Large intestine (tissue), 12 donors: Measurements from ENCODE around the gene STK26. TPM values are rescaled to one million over a fixed set of nuclear protein-coding genes. Genes with fewer than 3 reads are reported as not detected.

ENCODE experiments used
- DNase-seq, 2 donors: peaks; one replicate each; pipeline versions ENCODE4 v3.0.0 to v3.0.0-alpha.2; 2013
- H3K27ac ChIP-seq: one replicate; pipeline ENCODE4 v1.5.1; 2013; ENCODE audit warnings: low read length
- H3K27me3 ChIP-seq: 2 replicates; pipeline ENCODE4 v1.6.1; 2013; ENCODE audit warnings: low read length; ENCODE audit not compliant: control insufficient read depth, insufficient read depth
- H3K36me3 ChIP-seq: 2 replicates; pipeline ENCODE4 v1.6.1; 2013; ENCODE audit warnings: low read length; ENCODE audit not compliant: control insufficient read depth, insufficient read depth
- H3K4me1 ChIP-seq: one replicate; pipeline ENCODE4 v1.6.1; 2013; ENCODE audit warnings: low read length; ENCODE audit not compliant: control insufficient read depth, insufficient read depth
- H3K4me3 ChIP-seq: one replicate; pipeline ENCODE4 v1.5.1; 2013; ENCODE audit warnings: low read length
- H3K9me3 ChIP-seq: one replicate; pipeline ENCODE4 v1.6.1; 2013; ENCODE audit warnings: mild to moderate bottlenecking, low read depth, low read length, moderate library complexity; ENCODE audit not compliant: control insufficient read depth
- WGBS: methylation state at CpG from one replicate; pipeline ENCODE4 v1.1.5; 2013; ENCODE audit warnings: low lambda C conversion rate; ENCODE audit not compliant: insufficient coverage; 5-methylcytosine and 5-hydroxymethylcytosine counted together
- long read RNA-seq, 11 donors: transcript quantifications; one replicate each; lab custom pipeline, GENCODE V29; 2026
- polyA plus RNA-seq: library from polyadenylated mRNA; unstranded; fragments of 120-200 nt; gene quantifications from one replicate; pipeline ENCODE4 v1.2.1, GENCODE V29; 2013

STK26 gene
- polyA plus RNA-seq = 9.4 TPM
- long read RNA-seq, donor 1 = 0 reads
- long read RNA-seq, donor 2, partial matches to known transcripts = 0 of 2 reads
- long read RNA-seq, donor 2, other reads (novel, unspliced or antisense) = 0 of 2 reads
- long read RNA-seq, donor 3, partial matches to known transcripts = 0 of 2 reads
- long read RNA-seq, donor 3, other reads (novel, unspliced or antisense) = 0 of 2 reads
- long read RNA-seq, donor 4, partial matches to known transcripts = 0 of 1 reads
- long read RNA-seq, donor 4, other reads (novel, unspliced or antisense) = 0 of 1 reads
- long read RNA-seq, donor 5 = 0 reads
- long read RNA-seq, donor 6, partial matches to known transcripts = 0 of 3 reads
- long read RNA-seq, donor 6, other reads (novel, unspliced or antisense) = 0 of 3 reads
- long read RNA-seq, donor 7, partial matches to known transcripts = 0 of 1 reads
- long read RNA-seq, donor 7, other reads (novel, unspliced or antisense) = 0 of 1 reads
- long read RNA-seq, donor 8 = 0 reads
- long read RNA-seq, donor 9 = 0 reads
- long read RNA-seq, donor 10, partial matches to known transcripts = 0 of 2 reads
- long read RNA-seq, donor 10, other reads (novel, unspliced or antisense) = 0 of 2 reads
- long read RNA-seq, donor 11, partial matches to known transcripts = 0 of 2 reads
- long read RNA-seq, donor 11, other reads (novel, unspliced or antisense) = 0 of 2 reads

GRCh38 chrX:132022967-132023895 lies at the start of gene STK26:
Gene STK26, plus strand, starts transcription at chrX:132023302. Its CDS starts 316 bp downstream, at chrX:132023618.
- Histone ChIP-seq H3K4me1 (peaks cover 3% of the 10 kb centered on the region), H3K27ac (peak within 1 kb of the TSS; percentile 8), H3K4me3 (peak within 1 kb of the TSS; percentile 64), H3K27me3 (no peaks in the 10 kb centered on the region), H3K36me3 (no peaks in the 10 kb centered on the region), H3K9me3 (no peaks in the 10 kb centered on the region)
- no CpG with 5 or more reads among the region's 73 CpGs for WGBS
- DNase-seq = peak; percentile 36 to 60

GRCh38 chrX:131975851-131976250 lies 47.3 kb upstream of the STK26 start:
- H3K27me3 ChIP-seq = no peaks in the 10 kb centered on the region
- no peaks in the 10 kb centered on the region for H3K9me3 ChIP-seq
- no peak overlapping the region for H3K27ac ChIP-seq
- H3K36me3 ChIP-seq = no peaks in the 10 kb centered on the region
- no peak for DNase-seq
- no CpG with 5 or more reads among the region's 2 CpGs for WGBS
- no peak overlapping the region for H3K4me3 ChIP-seq
- no peaks in the 10 kb centered on the region for H3K4me1 ChIP-seq

- no peak for DNase-seq
- WGBS = no CpG with 5 or more reads among the region's 3 CpGs
- no peak overlapping the region for H3K4me3 ChIP-seq
- no peaks in the 10 kb centered on the region for H3K9me3 ChIP-seq
- H3K36me3 ChIP-seq = no peaks in the 10 kb centered on the region
- no peaks in the 10 kb centered on the region for H3K4me1 ChIP-seq
- no peak overlapping the region for H3K27ac ChIP-seq
- H3K27me3 ChIP-seq = no peaks in the 10 kb centered on the region
Measured at GRCh38 chrX:131977619-131978018, 45.5 kb upstream of the STK26 start.

- Histone ChIP-seq H3K4me3 (no peak overlapping the region), H3K27me3 (no peaks in the 10 kb centered on the region), H3K27ac (no peak overlapping the region), H3K4me1 (no peaks in the 10 kb centered on the region), H3K9me3 (no peaks in the 10 kb centered on the region), H3K36me3 (no peaks in the 10 kb centered on the region)
- DNase-seq = no peak
Measured at GRCh38 chrX:131979116-131979515, 44.0 kb upstream of the STK26 start.

- no peak for DNase-seq
- H3K27me3 ChIP-seq = no peaks in the 10 kb centered on the region
- no peak overlapping the region for H3K27ac ChIP-seq
- no peaks in the 10 kb centered on the region for H3K9me3 ChIP-seq
- H3K4me1 ChIP-seq = no peaks in the 10 kb centered on the region
- no peak overlapping the region for H3K4me3 ChIP-seq
- no CpG with 5 or more reads among the region's 4 CpGs for WGBS
- H3K36me3 ChIP-seq = no peaks in the 10 kb centered on the region
Measured at GRCh38 chrX:131985526-131986049, 37.5 kb upstream of the STK26 start.

- H3K27me3 ChIP-seq = no peaks in the 10 kb centered on the region
- no peak overlapping the region for H3K4me3 ChIP-seq
- H3K9me3 ChIP-seq = no peaks in the 10 kb centered on the region
- no peaks in the 10 kb centered on the region for H3K36me3 ChIP-seq
- H3K4me1 ChIP-seq = no peaks in the 10 kb centered on the region
- WGBS = 20% methylated on average over 1 of the region's 5 CpGs
- peak in 1 of 2 donors; percentile 1 for DNase-seq
- H3K27ac ChIP-seq = no peak overlapping the region
Measured at GRCh38 chrX:131987252-131987651, 35.9 kb upstream of the STK26 start.

GRCh38 chrX:131988236-131988635 lies 34.9 kb upstream of the STK26 start:
- Histone ChIP-seq H3K4me1 (no peaks in the 10 kb centered on the region), H3K9me3 (no peaks in the 10 kb centered on the region), H3K27ac (no peak overlapping the region), H3K36me3 (no peaks in the 10 kb centered on the region), H3K27me3 (no peaks in the 10 kb centered on the region), H3K4me3 (no peak overlapping the region)
- no peak for DNase-seq

GRCh38 chrX:132001127-132001526 lies 22.0 kb upstream of the STK26 start:
- no peak for DNase-seq
- Histone ChIP-seq H3K27me3 (no peaks in the 10 kb centered on the region), H3K4me1 (no peaks in the 10 kb centered on the region), H3K27ac (no peak overlapping the region), H3K4me3 (no peak overlapping the region), H3K36me3 (no peaks in the 10 kb centered on the region), H3K9me3 (no peaks in the 10 kb centered on the region)
- no CpG with 5 or more reads among the region's 3 CpGs for WGBS

GRCh38 chrX:132004728-132005127 lies 18.4 kb upstream of the STK26 start:
- Histone ChIP-seq H3K4me1 (no peaks in the 10 kb centered on the region), H3K27ac (no peak overlapping the region), H3K27me3 (no peaks in the 10 kb centered on the region), H3K36me3 (no peaks in the 10 kb centered on the region), H3K4me3 (no peak overlapping the region), H3K9me3 (no peaks in the 10 kb centered on the region)
- DNase-seq = no peak
- WGBS = no CpG with 5 or more reads among the region's 4 CpGs

GRCh38 chrX:132009350-132009749 lies 13.8 kb upstream of the STK26 start:
- Histone ChIP-seq H3K27ac (no peak overlapping the region), H3K36me3 (no peaks in the 10 kb centered on the region), H3K9me3 (no peaks in the 10 kb centered on the region), H3K4me3 (no peak overlapping the region), H3K27me3 (no peaks in the 10 kb centered on the region), H3K4me1 (no peaks in the 10 kb centered on the region)
- WGBS = no CpG with 5 or more reads among the region's 3 CpGs
- no peak for DNase-seq
